ENCODE data around the gene CKS1B.
"Not testable (repeated sequence)": the region's sequence is repeated elsewhere in the genome, so short reads cannot be mapped to it uniquely, and the experiment has no call there.

The CKS1B gene

DNA sequence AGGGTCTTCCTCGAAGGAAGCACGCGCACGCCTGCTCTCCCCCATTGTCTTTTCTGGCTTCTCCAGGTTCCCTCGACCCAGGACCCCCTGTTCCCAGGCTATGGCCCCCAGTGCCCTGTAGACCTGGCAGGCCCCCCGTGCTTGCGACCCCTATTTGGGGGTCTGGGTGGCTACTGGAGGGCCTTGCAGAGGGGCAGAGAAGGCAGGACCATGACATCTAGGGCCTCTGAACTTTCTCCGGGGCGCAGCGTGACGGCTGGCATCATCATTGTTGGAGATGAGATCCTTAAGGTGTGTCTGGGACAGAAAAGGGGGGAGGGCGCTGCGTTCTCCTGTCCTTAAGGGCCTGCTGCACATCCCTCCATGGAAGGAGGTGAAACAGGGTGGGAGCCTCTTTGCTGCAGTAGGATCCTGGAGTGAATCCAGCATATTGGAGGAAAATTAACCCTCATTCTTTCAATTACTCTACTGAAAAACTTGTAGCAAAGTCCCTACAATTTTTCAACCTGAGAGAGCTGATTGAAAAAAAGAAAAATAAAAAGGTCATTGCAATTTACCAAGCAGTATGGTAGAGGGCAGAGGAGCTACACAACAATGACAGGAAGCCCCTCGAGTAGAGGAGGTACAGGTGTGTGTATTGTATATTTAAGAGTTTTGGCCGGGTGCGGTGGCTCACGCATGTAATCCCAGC is 9.4 kb downstream of the CKS1B start:
- DNase-seq (ENCODE audit: low read depth in 2 of 2, low spot score in 1 of 2), result no peak

DNA sequence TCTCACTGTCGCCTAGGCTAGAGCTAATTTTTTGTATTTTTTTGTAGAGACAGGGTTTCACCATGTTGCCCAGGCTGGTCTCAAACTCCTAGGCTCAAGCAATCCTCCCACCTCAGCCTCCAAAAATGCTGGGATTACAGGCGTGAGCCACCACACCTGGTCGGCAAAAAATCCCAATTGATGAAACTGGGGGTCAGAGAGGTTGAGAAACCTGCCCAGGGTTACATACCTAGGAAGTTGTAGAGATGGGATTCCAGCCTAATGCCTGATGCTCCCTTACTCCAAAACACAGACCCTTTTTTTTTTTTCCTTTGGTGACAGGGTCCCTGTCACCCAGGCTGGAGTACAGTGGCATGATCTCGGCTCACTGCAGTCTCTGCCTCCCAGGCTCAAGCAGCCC is 12.3 kb downstream of the CKS1B start:
- not testable (repeated sequence) for DNase-seq (ENCODE audit: low read depth in 2 of 2, low spot score in 1 of 2)

DNA sequence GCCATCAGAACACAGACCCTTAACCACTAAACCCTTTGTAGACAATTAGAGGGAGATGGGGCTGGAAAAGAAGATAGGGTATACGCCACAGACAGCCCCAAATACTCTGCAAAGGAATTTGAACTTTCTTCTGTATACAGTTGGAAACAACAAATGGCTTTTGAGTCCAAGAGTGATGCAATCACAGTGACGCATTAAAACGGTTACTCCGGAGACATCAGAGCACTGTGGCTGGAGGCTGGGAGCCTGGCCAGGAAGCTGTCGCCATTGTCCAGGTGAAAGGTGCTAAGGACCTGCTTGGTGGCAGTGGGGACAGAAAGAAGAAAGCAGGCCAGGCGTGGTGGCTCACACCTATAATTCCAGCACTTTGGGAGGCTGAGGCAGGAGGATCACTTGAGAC is 12.8 kb downstream of the CKS1B start:
- no peak for DNase-seq (ENCODE audit: low read depth in 2 of 2, low spot score in 1 of 2)

DNA sequence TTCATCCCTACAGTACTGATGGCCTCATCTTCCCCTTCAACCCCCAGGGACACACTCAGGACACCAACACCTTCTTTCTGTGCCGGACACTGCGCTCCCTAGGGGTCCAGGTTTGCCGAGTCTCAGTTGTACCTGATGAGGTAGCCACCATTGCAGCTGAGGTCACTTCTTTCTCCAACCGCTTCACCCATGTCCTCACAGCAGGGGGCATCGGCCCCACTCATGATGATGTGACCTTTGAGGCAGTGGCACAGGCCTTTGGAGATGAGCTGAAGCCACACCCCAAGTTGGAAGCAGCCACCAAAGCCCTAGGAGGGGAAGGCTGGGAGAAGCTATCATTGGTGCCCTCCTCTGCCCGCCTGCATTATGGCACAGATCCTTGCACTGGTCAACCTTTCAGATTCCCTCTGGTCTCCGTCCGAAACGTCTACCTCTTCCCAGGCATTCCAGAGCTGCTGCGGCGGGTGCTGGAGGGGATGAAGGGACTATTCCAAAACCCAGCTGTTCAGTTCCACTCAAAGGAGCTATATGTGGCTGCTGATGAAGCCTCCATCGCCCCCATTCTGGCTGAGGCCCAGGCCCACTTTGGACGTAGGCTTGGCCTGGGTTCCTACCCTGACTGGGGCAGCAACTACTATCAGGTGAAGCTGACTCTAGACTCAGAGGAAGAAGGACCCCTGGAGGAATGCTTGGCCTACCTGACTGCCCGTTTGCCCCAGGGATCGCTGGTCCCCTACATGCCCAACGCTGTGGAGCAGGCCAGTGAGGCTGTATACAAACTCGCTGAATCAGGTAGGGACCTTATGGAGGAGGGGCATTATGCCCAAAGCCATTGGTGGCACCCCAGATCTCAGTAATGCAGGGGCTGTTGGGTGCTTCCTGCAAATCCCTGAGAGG is 13.8 kb downstream of the CKS1B start:
- no peak for DNase-seq (ENCODE audit: low read depth in 2 of 2, low spot score in 1 of 2)

DNA sequence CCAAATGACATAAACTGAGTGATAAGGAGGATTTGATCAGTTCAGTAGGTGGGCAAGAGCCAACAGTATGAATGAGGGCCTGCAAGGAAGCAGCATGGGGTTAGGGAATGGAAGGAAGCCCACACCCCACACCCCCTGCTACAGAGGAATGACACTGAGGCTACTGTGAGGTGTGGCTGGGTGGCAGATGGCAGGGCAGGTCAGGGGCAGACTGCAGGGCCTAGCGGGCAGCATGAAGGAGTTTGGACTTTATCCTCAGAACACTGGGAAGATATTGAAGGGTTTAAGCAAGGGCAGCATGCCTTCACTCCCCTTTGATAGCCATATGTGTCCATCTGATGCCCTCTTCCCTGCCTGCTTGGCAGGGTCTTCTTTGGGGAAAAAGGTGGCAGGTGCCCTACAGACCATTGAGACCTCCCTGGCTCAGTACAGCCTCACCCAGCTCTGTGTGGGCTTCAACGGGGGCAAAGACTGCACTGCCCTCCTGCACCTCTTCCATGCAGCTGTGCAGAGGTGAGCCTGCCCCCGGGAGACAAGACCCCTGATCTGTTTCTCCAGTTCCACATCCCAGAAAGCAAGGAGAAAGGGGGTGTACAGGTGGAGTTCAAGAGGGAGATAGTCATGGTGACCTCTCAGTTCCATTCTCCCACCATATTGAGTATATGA is 14.8 kb downstream of the CKS1B start:
- no peak for DNase-seq (ENCODE audit: low read depth in 2 of 2, low spot score in 1 of 2)

DNA sequence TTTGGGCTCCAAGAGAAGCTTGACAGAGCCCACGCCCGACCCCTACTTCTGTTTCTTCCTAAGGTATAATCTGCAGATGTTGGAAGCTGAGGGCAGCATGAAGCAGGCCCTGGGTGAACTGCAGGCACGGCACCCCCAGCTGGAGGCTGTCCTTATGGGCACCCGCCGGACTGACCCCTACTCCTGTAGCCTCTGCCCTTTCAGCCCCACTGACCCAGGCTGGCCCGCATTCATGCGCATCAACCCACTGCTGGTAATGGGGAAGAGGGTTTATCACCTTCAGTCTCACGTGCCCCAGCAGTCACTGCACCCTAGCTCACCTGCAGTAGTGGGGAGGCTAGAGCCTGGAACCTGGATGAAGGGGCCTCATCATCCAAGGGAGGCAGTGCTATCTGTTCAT is 15.8 kb downstream of the CKS1B start:
- DNase-seq (ENCODE audit: low read depth in 2 of 2, low spot score in 1 of 2), result no peak

DNA sequence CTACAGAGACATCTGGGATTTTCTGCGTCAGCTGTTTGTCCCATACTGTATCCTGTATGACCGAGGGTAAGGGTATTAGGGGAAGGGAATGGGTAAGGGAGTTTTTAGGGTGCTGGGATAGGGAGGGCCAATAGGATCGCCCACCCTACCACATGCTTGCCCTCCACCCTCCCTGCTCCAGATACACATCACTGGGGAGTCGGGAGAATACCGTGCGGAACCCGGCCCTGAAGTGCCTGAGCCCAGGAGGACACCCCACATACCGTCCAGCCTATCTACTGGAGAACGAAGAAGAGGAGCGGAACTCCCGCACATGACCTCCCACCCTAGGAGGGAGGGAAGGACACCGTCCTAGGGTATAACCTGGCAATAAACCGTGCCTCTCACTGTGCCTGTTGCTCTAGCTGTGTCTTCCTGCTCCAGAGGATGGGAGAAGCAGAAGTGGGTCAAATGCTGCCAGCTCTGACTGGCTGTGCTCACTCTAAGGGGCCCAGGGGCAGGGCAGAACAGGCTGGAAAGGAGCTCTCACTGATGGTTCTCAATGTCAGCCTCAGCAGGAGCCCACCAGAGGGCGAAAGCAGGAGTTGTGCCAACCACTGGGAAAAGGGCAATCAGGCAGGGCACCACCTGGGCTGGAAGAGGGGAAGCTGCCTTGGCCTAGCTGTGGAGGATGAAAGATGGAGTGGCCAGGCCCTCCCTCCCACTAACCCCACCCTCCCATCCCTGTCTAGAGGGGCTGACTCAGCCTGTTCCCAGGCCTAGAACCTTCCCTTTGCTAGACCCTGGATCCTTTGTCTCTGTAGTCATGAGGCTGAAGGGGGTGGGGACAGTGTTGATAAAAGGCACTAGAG is 18.5 kb downstream of the CKS1B start:
- no peak for DNase-seq (ENCODE audit: low read depth in 2 of 2, low spot score in 1 of 2)

DNA sequence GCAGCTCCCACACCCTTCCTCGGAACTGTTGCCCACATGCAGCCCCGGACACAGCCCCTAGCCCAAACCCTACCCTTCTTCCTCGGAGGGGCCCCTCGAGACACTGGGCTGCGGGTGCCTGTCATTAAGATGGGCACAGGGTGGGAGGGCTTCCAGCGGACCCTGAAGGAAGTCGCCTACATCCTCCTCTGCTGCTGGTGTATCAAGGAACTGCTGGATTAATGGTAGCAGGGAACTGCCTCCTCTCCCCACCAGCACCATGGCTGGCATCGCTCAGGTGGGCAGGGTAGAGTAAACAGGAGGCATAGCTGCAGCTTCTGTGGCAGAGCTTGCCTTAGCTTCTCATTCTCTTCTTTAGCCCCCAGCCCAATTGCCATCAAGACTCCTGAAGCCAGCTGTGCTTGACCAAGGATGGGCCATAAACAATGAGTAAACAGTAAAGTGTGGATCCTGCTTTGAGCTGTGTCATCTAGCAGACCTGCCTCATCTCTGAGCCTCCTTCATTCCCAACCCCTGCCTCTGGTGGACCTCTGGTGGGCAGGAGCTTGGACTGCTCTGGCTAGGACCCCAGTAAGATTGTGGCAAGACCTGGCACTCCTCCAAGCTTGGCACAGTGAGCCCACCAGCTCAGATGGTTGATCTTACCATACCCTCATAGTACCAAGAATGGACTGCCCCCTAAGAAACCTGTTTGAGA is 19.2 kb downstream of the CKS1B start, which contains the start of gene LENEP:
LENEP (plus strand) TSS at position 15 of the 697 bp plus-strand sequence; CDS start at position 37, 22 bp downstream.
- no peak for DNase-seq (ENCODE audit: low read depth in 2 of 2, low spot score in 1 of 2)

DNA sequence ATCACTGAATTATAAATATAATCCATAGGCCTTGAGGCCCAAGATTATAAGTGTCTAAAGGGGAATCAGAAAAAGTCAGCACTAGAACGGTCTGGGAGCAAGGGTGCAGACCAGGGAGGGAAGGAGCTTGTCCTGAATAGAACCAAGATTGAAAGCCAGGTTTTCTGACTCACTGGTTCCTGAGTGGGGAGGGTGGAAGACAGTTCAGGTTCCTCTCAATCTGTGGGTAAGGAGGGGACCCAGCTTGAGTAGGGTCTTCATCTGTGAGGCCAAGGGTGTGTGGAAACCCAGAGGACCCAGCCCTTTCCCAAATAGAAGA is 19.7 kb downstream of the CKS1B start:
- no peak for DNase-seq (ENCODE audit: low read depth in 2 of 2, low spot score in 1 of 2)

DNA sequence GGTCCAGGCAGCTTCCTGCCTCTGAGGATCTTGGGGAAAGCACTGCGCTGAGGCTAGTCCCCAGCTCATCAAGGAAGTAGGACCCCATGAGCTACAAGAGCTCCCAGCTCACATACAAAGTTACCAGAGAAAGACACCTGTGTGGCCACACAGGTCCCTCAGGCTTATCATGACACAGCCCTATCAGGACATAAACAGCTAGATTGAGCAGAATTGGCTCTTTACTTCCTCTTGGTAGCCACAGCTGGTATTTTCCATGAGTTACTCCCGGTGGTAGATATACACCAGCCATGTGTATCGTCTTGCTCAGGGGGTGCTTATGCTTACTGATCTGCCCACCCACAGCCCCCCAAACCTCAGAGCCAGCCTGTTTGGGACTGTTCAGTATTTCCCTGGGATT is 20.1 kb downstream of the CKS1B start:
- DNase-seq (ENCODE audit: low read depth in 2 of 2, low spot score in 1 of 2), result no peak

DNA sequence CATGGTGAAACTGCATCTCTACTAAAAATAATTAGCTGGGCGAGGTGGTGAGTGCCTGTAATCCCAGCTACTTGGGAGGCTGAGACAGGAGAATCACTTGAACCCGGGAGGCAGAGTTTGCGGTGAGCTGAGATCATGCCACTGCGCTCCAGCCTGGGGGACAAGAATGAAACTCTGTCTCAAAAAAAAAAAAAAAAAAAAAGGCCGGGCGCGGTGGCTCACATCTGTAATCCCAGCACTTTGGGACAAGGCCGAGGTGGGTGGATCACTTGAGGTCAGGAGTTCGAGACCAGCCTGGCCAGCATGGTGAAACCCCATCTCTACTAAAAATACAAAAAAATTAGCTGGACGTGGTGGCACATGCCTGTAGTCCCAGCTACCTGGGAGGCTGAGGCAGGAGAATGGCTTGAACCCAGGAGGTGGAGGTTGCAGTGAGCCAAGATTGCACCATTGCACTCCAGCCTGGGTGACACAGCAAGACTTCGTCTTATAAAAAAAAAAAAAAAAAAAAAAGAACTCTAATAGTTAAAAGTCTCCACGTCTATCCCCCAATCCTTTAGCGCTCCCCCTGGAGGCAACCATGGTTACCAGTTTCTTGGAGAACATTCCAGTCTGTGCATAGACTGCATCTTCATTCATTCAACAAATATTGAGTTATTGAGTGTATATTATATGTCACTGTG is 21.0 kb downstream of the CKS1B start:
- DNase-seq (ENCODE audit: low read depth in 2 of 2, low spot score in 1 of 2), result not testable (repeated sequence)

DNA sequence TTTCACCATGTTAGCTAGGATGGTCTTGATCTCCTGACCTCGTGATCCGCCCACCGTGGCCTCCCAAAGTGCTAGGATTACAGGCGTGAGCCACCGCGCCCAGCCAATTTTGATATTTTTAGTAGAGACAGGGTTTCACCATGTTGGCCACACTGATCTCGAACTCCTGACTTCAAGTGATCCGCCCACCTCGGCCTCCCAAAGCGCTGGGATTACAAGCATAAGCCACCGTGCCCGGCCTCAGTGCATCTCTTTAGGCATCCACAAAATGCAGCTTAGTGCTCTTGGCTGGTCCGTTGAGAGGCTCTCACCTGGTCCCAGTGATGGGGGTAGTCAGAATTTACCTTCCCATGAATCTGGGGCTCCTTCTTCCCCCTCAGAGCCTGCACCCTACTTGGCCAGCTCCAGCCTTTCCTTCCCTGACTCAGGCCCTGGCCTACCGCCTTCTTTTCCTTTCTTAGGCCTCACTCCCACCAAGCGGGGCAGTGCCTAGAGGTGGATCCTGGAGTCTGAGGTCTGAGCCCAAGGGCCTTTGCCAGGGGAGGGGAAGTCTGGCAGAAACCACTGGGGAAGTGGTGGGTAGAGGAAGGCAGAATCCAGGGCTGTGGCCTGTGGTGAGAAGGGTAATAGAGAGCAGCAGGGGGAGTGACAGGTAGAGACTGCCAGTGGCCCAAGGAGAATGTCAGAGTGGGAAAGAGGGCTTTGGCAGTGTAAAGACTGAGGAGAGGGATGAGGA is 22.7 kb downstream of the CKS1B start:
- no peak for DNase-seq (ENCODE audit: low read depth in 2 of 2, low spot score in 1 of 2)

DNA sequence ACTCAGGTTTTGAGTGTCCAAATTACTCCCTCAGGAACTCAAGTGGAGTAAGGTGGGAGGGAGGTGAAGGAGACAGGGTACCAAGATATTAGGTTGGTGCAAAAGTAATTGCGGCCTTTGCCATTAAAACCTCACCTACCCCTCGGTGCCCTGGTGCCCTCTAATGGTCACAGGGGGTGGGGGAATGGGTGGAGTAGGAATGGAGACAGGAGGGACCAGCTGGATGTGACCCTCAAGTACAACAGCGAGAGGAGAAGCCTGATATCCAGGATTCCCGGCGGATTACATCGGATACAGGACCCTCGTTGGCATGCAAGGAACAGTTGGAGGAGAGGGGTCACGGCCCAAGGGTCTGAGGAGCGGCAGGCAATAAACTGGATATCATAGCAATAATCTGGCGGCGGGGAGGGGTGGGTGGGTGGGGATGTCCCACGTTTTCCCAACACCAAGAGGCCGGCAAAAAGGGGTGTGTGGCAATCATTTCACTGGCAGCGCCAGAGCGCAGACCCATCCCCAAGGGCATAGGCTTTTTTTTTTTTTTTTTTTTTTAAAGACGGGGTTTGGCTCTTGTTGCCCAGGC is 23.8 kb downstream of the CKS1B start:
- DNase-seq (ENCODE audit: low read depth in 2 of 2, low spot score in 1 of 2), result no peak

DNA sequence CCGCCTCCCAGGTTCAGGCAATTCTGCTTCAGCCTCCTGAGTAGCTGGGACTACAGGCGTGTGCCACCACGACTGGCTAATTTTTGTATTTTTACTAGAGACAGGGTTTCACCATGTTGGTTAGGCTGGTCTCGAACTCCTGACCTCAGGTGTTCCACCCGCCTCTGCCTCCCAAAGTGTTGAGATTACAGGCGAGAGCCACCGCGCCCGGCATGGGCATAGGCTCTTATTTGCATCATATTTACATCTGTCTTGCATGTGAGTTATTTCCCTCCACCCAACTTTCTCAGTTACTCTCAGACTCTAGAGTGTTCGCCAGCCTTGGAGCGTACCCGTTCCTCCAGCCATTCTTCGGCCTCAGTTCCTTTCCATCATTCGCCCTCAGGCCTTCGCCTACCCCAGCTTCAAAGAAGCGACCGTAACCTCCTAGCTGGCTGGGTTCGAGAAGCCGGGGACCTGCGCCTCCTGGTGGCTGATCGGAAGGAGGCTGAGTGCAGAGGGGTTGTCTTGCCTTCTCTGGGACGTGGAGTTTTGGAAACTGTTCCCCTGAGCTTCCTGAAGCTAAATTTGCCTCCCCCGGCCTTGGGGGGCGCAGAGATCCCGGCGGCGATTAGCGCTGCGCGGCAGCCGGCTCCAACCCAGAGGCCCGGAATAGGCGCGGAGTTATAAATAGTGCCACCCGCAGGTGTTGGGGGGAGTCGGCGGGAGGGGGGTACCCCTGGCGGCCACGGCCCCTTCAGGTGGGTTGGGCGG is 24.5 kb downstream of the CKS1B start:
- DNase-seq (ENCODE audit: low read depth in 2 of 2, low spot score in 1 of 2), result peak; percentile 53 to 54

DNA sequence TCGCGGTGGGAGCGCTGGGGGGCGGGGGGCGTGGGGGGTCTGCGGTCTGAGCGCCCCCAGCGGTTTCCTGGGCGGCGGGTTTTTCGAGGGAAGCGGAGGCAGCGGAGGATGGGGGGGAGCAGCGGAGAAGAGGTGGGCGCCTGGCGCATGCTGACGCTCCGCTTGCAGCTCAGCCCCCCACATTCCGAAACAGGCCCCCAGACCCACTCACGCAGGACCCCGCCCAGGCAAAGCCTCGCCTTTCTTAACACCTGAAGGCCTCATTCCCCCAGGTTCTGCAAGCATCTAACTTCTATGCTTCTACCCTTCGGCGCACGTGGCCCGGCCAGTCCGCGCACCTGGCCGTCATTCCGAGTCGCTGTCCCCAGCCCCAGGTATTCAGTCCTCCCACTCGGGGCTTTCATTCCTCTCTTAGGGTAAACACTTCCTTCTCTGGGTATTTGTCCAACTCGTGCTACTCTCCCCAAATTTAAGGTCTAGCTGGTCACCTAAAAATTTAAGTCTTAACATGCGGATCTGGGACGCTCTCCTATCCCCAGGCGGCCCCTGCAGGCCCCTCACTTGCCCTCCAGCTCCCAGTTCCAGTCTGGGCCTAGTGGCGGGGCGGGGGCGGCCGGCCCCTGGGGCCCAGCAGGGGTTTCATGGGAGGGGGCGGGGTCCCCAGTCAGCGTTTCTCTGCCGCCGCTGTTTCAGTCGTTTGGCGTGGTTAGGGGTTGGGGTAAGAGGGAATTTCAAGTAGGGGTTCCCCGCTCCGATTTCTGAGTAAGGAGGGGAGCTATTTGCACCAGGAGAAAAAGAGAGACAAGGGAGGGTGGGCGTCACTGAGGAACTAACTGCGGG is 25.3 kb downstream of the CKS1B start:
- DNase-seq (ENCODE audit: low read depth in 2 of 2, low spot score in 1 of 2), result no peak

DNA sequence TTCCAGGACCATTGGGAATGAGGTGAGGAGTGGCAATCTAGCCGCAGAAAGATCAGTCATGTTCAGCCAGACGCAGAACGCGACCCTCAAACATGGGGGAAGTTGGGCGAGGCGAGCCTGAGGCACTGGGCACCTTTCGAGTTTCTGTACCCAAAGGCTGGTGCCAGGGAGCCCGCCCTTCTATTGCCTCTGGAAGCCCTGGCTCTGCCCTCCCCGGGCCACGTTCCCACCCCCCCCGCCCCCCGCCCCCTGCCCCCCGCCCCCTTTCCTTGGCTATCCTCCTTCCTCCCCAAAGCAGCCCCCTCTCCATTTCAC is 25.9 kb downstream of the CKS1B start:
- no peak for DNase-seq (ENCODE audit: low read depth in 2 of 2, low spot score in 1 of 2)

DNA sequence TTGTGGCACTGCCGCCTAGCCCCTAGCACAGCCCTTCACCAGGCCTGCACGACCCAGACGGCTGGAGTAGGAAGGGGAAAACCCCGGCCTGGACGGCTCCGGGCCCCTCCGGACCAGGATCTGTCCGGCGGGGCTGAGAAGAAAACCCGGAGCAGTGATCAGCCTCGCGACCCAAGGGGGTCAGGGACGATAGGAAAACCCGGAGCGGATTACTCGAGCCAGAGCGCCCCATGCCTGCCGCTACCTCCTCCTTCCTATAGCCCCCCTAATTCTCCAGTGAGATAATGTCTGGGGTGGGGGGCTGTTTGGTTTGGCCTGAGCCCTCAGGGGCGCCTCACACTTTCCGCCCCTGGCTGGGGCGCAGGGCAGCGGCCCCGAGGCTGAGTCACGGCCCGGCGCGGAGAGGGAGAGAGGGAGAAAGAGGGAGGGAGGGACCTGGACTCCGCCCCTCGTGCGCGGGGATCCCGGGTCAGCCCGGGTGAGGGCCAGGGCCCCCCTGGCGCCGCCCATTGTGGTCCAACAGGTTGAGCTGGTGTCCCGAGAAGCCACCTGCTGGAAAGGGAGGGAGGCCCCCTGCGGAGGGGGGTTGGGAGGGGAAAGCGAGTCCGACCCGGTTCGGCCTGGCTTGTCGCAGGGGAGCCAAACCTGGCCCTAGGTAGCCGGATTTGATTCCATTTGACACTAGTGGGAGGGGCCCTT is 26.4 kb downstream of the CKS1B start:
- peak; percentile 48 to 58 for DNase-seq (ENCODE audit: low read depth in 2 of 2, low spot score in 1 of 2)
